HepG2 (cell line): ENCODE results near the gene RIPOR3. TPM values are rescaled to one million over a fixed set of nuclear protein-coding genes. Genes with fewer than 3 reads are reported as not detected.

Experiments
- BORCS8-MEF2B ChIP-seq: sonication (generic); formaldehyde crosslinking; IDR thresholded peaks from 2 replicates; pipeline ENCODE4 v1.8.0; 2022; ENCODE audit warnings: mild to moderate bottlenecking, missing genetic modification reagents
- ETV6 ChIP-seq: sonication (generic); formaldehyde crosslinking; conservative IDR thresholded peaks from 2 replicates; pipeline ENCODE4 v1.4.0; 2020; ENCODE audit warnings: missing genetic modification reagents
- GABPB1 ChIP-seq: IDR thresholded peaks from 2 replicates; pipeline ENCODE4 v1.6.1; 2016; ENCODE audit warnings: mild to moderate bottlenecking, missing genetic modification reagents, moderate library complexity, missing compliant biosample characterization
- MED8 ChIP-seq: sonication (generic); formaldehyde crosslinking; IDR thresholded peaks from 2 replicates; pipeline ENCODE4 v1.8.1; 2023; ENCODE audit warnings: mild to moderate bottlenecking, missing genetic modification reagents; ENCODE audit not compliant: insufficient replicate concordance
- RAD21 ChIP-seq: fragments of 450-650 bp; formaldehyde crosslinking; IDR thresholded peaks from 2 replicates; pipeline ENCODE4 v1.5.0; 2020; ENCODE audit warnings: mild to moderate bottlenecking
- SRSF1 ChIP-seq: fragments of 200-400 bp; formaldehyde crosslinking; optimal IDR thresholded peaks from 2 replicates; pipeline ENCODE3; 2017; ENCODE audit warnings: mild to moderate bottlenecking, low read depth, low read length, moderate library complexity
- THAP11 ChIP-seq: IDR thresholded peaks from 2 replicates; pipeline ENCODE4 v1.6.1; 2016; ENCODE audit warnings: missing biosample characterization, missing genetic modification reagents
- TOE1 ChIP-seq: sonication (generic); formaldehyde crosslinking; IDR thresholded peaks from 2 replicates; pipeline ENCODE4 v1.4.0; 2020; ENCODE audit warnings: mild to moderate bottlenecking, missing genetic modification reagents
- ZMAT3 ChIP-seq: sonication (generic); formaldehyde crosslinking; conservative IDR thresholded peaks from 2 replicates; pipeline ENCODE4 v1.7.0; 2021; ENCODE audit warnings: missing genetic modification reagents
- ZNF256 ChIP-seq: sonication (generic); formaldehyde crosslinking; conservative IDR thresholded peaks from 2 replicates; pipeline ENCODE4 v1.4.0; 2020; ENCODE audit warnings: missing genetic modification reagents
- ZNF292 ChIP-seq: sonication (generic); formaldehyde crosslinking; IDR thresholded peaks from 2 replicates; pipeline ENCODE4 v1.8.1; 2022; ENCODE audit warnings: mild to moderate bottlenecking, low read depth, missing genetic modification reagents, borderline replicate concordance
- ZNF30 ChIP-seq: sonication (generic); formaldehyde crosslinking; IDR thresholded peaks from 2 replicates; pipeline ENCODE4 v1.5.0; 2020; ENCODE audit warnings: mild to moderate bottlenecking, missing genetic modification reagents
- ZNF547 ChIP-seq: sonication (generic); formaldehyde crosslinking; IDR thresholded peaks from 2 replicates; pipeline ENCODE4 v1.5.1; 2020; ENCODE audit warnings: mild to moderate bottlenecking, missing genetic modification reagents
- ZNF619 ChIP-seq: sonication (generic); formaldehyde crosslinking; IDR thresholded peaks from 2 replicates; pipeline ENCODE4 v1.4.0; 2020; ENCODE audit warnings: mild to moderate bottlenecking, missing genetic modification reagents
- polyA plus RNA-seq, 8 experiments: library from polyadenylated mRNA; depleted of rRNA in 3 of 8; stranded (reverse) in 7 of 8; unstranded in 1 of 8; fragments of >200 nt; fragmentation: Illumina TruSeq in 4 of 8; extraction: Trizol in 4 of 8; gene quantifications; 2 replicates each; pipeline versions ENCODE4 v1.2.1 to v1.2.3, GENCODE V29; 2011 to 2016; ENCODE audit warnings: low read depth in 4 of 8, missing spikeins in 1 of 8, mixed read lengths in 1 of 8; ENCODE audit not compliant: insufficient read depth in 1 of 8
- total RNA-seq, 5 experiments: library from RNA; depleted of rRNA; stranded (reverse); fragments of >200 nt; fragmentation: Illumina TruSeq; extraction: Trizol; gene quantifications; 2 replicates each; pipeline ENCODE4 v1.2.3, GENCODE V29; 2016; ENCODE audit warnings: low read depth in 1 of 5
- TF ChIP-seq, protein P1 (sequence below): sonication (generic); formaldehyde crosslinking; conservative IDR thresholded peaks from 2 replicates; pipeline ENCODE4 v1.8.0; 2022; ENCODE audit warnings: missing genetic modification reagents
- TF ChIP-seq, protein P2 (sequence below): IDR thresholded peaks from 2 replicates; pipeline ENCODE4 v1.6.1; 2016; ENCODE audit warnings: missing compliant biosample characterization, missing genetic modification reagents, borderline replicate concordance
- TF ChIP-seq, protein P3 (sequence below): sonication (generic); formaldehyde crosslinking; IDR thresholded peaks from 2 replicates; pipeline ENCODE4 v1.5.1; 2020; ENCODE audit warnings: mild to moderate bottlenecking, missing genetic modification reagents, moderate library complexity
- TF ChIP-seq, protein P4 (sequence below): sonication (generic); formaldehyde crosslinking; IDR thresholded peaks from 2 replicates; pipeline ENCODE4 v1.4.0; 2020; ENCODE audit warnings: missing genetic modification reagents
- TF ChIP-seq, protein P5 (sequence below): sonication (generic); formaldehyde crosslinking; IDR thresholded peaks from 2 replicates; pipeline ENCODE4 v1.4.0; 2020; ENCODE audit warnings: missing genetic modification reagents

RIPOR3 gene
- total and polyA plus RNA-seq, 2 of the 13 experiments (the other 11 are each of a cell fraction or from before 2014, with no cell fraction given): 0.18 TPM; not detected in 1

DNA sequence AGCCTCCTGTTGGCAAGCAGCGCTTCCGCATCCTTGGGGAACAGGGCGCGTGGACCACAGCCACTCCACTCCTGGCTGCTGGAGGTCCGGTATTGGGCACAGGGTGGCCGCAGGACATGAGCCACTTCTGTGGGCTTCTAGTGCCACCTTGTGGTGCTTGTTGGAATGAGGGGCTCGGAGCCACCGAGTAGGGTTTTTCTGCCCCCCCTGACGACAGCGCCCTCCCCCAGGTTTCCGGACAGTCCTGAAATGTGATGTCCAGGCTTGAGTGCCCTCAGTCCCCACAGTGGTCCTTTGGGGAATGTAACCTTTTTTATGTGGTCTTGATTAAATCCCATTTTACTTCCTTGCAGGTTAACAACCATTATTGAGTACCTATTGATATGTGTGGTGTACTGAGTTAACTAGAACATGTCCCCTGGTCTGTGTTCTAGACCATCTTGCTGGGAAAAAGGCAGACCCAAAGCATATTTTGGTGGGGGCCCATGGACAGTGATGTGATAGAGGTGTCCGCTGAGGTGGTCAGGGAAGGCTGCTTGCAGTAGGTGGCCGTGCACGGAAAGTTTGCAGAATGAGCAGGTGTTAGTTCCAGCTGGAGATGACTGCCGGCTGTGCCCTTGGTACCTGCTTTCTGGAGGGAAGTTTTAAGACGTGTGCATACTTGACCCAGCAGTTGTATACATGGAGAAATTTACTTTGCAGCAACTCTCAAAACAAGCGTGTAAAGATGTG, 111.2 kb downstream of the RIPOR3 start (continued):
- TF ChIP-seq, protein P1, sequence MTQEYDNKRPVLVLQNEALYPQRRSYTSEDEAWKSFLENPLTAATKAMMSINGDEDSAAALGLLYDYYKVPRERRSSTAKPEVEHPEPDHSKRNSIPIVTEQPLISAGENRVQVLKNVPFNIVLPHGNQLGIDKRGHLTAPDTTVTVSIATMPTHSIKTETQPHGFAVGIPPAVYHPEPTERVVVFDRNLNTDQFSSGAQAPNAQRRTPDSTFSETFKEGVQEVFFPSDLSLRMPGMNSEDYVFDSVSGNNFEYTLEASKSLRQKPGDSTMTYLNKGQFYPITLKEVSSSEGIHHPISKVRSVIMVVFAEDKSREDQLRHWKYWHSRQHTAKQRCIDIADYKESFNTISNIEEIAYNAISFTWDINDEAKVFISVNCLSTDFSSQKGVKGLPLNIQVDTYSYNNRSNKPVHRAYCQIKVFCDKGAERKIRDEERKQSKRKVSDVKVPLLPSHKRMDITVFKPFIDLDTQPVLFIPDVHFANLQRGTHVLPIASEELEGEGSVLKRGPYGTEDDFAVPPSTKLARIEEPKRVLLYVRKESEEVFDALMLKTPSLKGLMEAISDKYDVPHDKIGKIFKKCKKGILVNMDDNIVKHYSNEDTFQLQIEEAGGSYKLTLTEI (CRISPR knock-in tag): no peak
- TF ChIP-seq, protein P2, sequence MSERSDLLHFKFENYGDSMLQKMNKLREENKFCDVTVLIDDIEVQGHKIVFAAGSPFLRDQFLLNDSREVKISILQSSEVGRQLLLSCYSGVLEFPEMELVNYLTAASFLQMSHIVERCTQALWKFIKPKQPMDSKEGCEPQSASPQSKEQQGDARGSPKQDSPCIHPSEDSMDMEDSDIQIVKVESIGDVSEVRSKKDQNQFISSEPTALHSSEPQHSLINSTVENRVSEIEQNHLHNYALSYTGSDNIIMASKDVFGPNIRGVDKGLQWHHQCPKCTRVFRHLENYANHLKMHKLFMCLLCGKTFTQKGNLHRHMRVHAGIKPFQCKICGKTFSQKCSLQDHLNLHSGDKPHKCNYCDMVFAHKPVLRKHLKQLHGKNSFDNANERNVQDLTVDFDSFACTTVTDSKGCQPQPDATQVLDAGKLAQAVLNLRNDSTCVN: no peak
- TF ChIP-seq RAD21 (CRISPR knock-in tag) (peak; percentile 98), ZNF30 (CRISPR knock-in tag) (no peak), ZMAT3 (CRISPR knock-in tag) (no peak), BORCS8-MEF2B (CRISPR knock-in tag) (peak; percentile 86), ZNF619 (CRISPR knock-in tag) (peak; percentile 81), MED8 (CRISPR knock-in tag) (peak; percentile 59), ZNF547 (0 out of 2 replicates have a peak, but pooled peaks have one; percentile 26), ETV6 (CRISPR knock-in tag) (peak; percentile 59; the same call in 1 of the 2 replicates), SRSF1 (peak; percentile 48), TOE1 (CRISPR knock-in tag) (no peak), ZNF256 (CRISPR knock-in tag) (0 out of 2 replicates have a peak, but pooled peaks have one; percentile 43), ZNF292 (CRISPR knock-in tag) (no peak), THAP11 (peak; percentile 61), GABPB1 (CRISPR knock-in tag) (peak; percentile 52)
- TF ChIP-seq, protein P3, sequence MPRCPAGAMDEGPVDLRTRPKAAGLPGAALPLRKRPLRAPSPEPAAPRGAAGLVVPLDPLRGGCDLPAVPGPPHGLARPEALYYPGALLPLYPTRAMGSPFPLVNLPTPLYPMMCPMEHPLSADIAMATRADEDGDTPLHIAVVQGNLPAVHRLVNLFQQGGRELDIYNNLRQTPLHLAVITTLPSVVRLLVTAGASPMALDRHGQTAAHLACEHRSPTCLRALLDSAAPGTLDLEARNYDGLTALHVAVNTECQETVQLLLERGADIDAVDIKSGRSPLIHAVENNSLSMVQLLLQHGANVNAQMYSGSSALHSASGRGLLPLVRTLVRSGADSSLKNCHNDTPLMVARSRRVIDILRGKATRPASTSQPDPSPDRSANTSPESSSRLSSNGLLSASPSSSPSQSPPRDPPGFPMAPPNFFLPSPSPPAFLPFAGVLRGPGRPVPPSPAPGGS (CRISPR knock-in tag): 0 out of 2 replicates have a peak, but pooled peaks have one; percentile 38
- TF ChIP-seq, protein P4, sequence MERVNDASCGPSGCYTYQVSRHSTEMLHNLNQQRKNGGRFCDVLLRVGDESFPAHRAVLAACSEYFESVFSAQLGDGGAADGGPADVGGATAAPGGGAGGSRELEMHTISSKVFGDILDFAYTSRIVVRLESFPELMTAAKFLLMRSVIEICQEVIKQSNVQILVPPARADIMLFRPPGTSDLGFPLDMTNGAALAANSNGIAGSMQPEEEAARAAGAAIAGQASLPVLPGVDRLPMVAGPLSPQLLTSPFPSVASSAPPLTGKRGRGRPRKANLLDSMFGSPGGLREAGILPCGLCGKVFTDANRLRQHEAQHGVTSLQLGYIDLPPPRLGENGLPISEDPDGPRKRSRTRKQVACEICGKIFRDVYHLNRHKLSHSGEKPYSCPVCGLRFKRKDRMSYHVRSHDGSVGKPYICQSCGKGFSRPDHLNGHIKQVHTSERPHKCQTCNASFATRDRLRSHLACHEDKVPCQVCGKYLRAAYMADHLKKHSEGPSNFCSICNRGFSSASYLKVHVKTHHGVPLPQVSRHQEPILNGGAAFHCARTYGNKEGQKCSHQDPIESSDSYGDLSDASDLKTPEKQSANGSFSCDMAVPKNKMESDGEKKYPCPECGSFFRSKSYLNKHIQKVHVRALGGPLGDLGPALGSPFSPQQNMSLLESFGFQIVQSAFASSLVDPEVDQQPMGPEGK (CRISPR knock-in tag): peak; percentile 99
- TF ChIP-seq, protein P5, sequence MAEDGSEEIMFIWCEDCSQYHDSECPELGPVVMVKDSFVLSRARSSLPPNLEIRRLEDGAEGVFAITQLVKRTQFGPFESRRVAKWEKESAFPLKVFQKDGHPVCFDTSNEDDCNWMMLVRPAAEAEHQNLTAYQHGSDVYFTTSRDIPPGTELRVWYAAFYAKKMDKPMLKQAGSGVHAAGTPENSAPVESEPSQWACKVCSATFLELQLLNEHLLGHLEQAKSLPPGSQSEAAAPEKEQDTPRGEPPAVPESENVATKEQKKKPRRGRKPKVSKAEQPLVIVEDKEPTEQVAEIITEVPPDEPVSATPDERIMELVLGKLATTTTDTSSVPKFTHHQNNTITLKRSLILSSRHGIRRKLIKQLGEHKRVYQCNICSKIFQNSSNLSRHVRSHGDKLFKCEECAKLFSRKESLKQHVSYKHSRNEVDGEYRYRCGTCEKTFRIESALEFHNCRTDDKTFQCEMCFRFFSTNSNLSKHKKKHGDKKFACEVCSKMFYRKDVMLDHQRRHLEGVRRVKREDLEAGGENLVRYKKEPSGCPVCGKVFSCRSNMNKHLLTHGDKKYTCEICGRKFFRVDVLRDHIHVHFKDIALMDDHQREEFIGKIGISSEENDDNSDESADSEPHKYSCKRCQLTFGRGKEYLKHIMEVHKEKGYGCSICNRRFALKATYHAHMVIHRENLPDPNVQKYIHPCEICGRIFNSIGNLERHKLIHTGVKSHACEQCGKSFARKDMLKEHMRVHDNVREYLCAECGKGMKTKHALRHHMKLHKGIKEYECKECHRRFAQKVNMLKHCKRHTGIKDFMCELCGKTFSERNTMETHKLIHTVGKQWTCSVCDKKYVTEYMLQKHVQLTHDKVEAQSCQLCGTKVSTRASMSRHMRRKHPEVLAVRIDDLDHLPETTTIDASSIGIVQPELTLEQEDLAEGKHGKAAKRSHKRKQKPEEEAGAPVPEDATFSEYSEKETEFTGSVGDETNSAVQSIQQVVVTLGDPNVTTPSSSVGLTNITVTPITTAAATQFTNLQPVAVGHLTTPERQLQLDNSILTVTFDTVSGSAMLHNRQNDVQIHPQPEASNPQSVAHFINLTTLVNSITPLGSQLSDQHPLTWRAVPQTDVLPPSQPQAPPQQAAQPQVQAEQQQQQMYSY (CRISPR knock-in tag): 0 out of 2 replicates have a peak, but pooled peaks have one; percentile 53
